CD4-positive, alpha-beta T cell (primary cell): ENCODE data around the gene ABHD17C. TPM values are rescaled to one million over a fixed set of nuclear protein-coding genes. Genes with fewer than 3 reads are reported as not detected.

ENCODE experiments used
- ATAC-seq: fragments of 200-7000 bp; cut with Tn5 transposase; one replicate; pipeline ENCODE4 v1.10.0; 2022; ENCODE audit warnings: mild to moderate bottlenecking; ENCODE audit not compliant: poor library complexity
- CTCF ChIA-PET: fragments of 350-600 bp; sonication (Branson Sonifier 250); formaldehyde crosslinking; loops from one replicate; lab custom pipeline; 2021; ENCODE audit warnings: antibody characterized with exemption, inconsistent platforms; lab: Charles Lee
- POLR2A ChIA-PET: fragments of 350-600 bp; sonication (Branson Sonifier 250); formaldehyde crosslinking; loops from one replicate; lab custom pipeline; 2021; ENCODE audit warnings: antibody characterized with exemption, inconsistent platforms; lab: Charles Lee
- DNase-seq, 14 experiments: peaks; one replicate each; pipeline ENCODE4 v3.0.0-alpha.2; 2013 to 2020; ENCODE audit warnings: mixed read lengths in 2 of 14
- H3K27ac ChIP-seq, 2 donors: one replicate each; pipeline versions ENCODE4 v1.5.1 to v1.7.0; 2013; ENCODE audit warnings: low read length in 2 of 2, low read depth in 1 of 2, mild to moderate bottlenecking in 1 of 2
- H3K27me3 ChIP-seq, 2 experiments: 1 replicate in 1 of 2; 2 replicates in 1 of 2; pipeline versions ENCODE4 v1.6.1 to v1.7.0; 2013; ENCODE audit warnings: low read length in 2 of 2, control low read depth in 1 of 2, mild to moderate bottlenecking in 1 of 2, moderate library complexity in 1 of 2; ENCODE audit not compliant: insufficient read depth in 2 of 2, control insufficient read depth in 1 of 2
- H3K36me3 ChIP-seq: one replicate; pipeline ENCODE4 v1.6.1; 2013; ENCODE audit warnings: low read length, control low read depth; ENCODE audit not compliant: insufficient read depth
- H3K4me1 ChIP-seq: one replicate; pipeline ENCODE4 v1.6.1; 2013; ENCODE audit warnings: low read length, control low read depth; ENCODE audit not compliant: insufficient read depth
- H3K4me3 ChIP-seq: one replicate; pipeline ENCODE4 v1.5.1; 2013; ENCODE audit warnings: mild to moderate bottlenecking, low read length, moderate library complexity
- H3K9me3 ChIP-seq, 2 experiments: 1 replicate in 1 of 2; 2 replicates in 1 of 2; pipeline versions ENCODE4 v1.6.1 to v1.7.0; 2013; ENCODE audit warnings: low read length in 2 of 2, mild to moderate bottlenecking in 2 of 2, control low read depth in 1 of 2, moderate library complexity in 1 of 2; ENCODE audit not compliant: control insufficient read depth in 1 of 2, insufficient read depth in 1 of 2
- H3K27ac Mint-ChIP-seq: one replicate; pipeline ENCODE4 v1.8.0; 2020; ENCODE audit warnings: mixed read lengths
- H3K27me3 Mint-ChIP-seq: one replicate; pipeline ENCODE4 v1.8.0; 2021; ENCODE audit warnings: mixed read lengths
- H3K36me3 Mint-ChIP-seq: one replicate; pipeline ENCODE4 v1.8.0; 2021; ENCODE audit warnings: low read depth, mixed read lengths
- H3K4me1 Mint-ChIP-seq: one replicate; pipeline ENCODE4 v1.8.0; 2021; ENCODE audit warnings: low read depth, mixed read lengths
- H3K4me3 Mint-ChIP-seq: one replicate; pipeline ENCODE4 v1.8.0; 2020; ENCODE audit warnings: mild to moderate bottlenecking, mixed read lengths
- H3K9me3 Mint-ChIP-seq: one replicate; pipeline ENCODE4 v1.8.0; 2020; ENCODE audit warnings: mixed read lengths
- CTCF ChIP-seq: fragments of 200-600 bp; IDR thresholded peaks from one replicate; pipeline ENCODE4 v1.8.0; 2022; ENCODE audit warnings: antibody characterized with exemption, mild to moderate bottlenecking
- intact Hi-C, 2 experiments: fragments of 100-400 bp; cut with DNase I in 1 of 2; cut with micrococcal nuclease in 1 of 2; formaldehyde crosslinking; loops; one replicate each; pipeline versions ENCODE4 v1.15.1 to v1.9.0; 2023 to 2025; cut with DNase I, micrococcal nuclease
- total RNA-seq, 174 experiments: library from RNA in 2 of 174; stranded (reverse) in 2 of 174; gene quantifications; one replicate each; pipeline ENCODE4 v1.2.3 and lab custom pipeline; 2021 to 2026

Gene ABHD17C
- total RNA-seq, 2 experiments from 2014 or later: 0.33 to 0.59 TPM

GRCh38 chr15:80733460-80733859, 38.4 kb downstream of the ABHD17C start:
- peaks cover under 1% of the 10 kb centered on the region for H3K9me3 Mint-ChIP-seq
- H3K27ac Mint-ChIP-seq: no peak overlapping the region
- Histone ChIP-seq H3K27me3 (no peaks in the 10 kb centered on the region), H3K36me3 (no peaks in the 10 kb centered on the region), H3K27ac (no peak overlapping the region), H3K4me3 (no peak overlapping the region), H3K4me1 (no peaks in the 10 kb centered on the region), H3K9me3 (no peaks in the 10 kb centered on the region)
- H3K4me1 Mint-ChIP-seq: no peaks in the 10 kb centered on the region
- intact Hi-C loops: no loop called here
- CTCF ChIA-PET: no interaction called here
- H3K4me3 Mint-ChIP-seq: no peak overlapping the region
- DNase-seq (no peak), ATAC-seq (no peak)
- POLR2A ChIA-PET: no interaction called here
- H3K27me3 Mint-ChIP-seq: no peaks in the 10 kb centered on the region
- H3K36me3 Mint-ChIP-seq: no peaks in the 10 kb centered on the region
- no peak for TF ChIP-seq CTCF

- CTCF ChIA-PET: no interaction called here
Observed at GRCh38 chr15:80735344-80735743, 40.2 kb downstream of the ABHD17C start.

DNA sequence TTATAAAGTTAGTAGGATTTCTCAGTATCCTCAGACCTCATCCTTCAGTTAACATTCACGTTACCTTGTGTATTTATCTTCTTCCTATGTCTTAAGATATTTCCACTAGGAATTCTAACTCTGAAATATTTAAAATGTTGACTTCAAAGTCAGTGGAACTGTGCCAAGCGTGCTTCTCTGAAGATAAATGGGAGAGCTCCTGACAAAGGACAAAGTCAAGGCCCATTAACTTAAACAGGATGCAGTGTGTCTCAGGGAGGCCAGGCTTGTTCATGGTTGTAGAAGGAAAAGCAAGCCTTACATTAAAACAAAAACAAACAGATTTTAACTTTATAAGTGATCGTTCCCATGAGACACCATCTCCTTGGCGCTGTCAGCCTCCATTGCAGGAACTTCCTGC, 41.5 kb downstream of the ABHD17C start:
- no peak overlapping the region for H3K27ac Mint-ChIP-seq
- Histone ChIP-seq H3K36me3 (no peaks in the 10 kb centered on the region), H3K4me1 (no peaks in the 10 kb centered on the region), H3K9me3 (no peaks in the 10 kb centered on the region), H3K27me3 (no peaks in the 10 kb centered on the region), H3K4me3 (no peak overlapping the region), H3K27ac (no peak overlapping the region)
- H3K36me3 Mint-ChIP-seq: no peaks in the 10 kb centered on the region
- no peak for TF ChIP-seq CTCF
- intact Hi-C loops: no loop called here
- no peaks in the 10 kb centered on the region for H3K27me3 Mint-ChIP-seq
- no peak for ATAC-seq
- no peak overlapping the region for H3K4me3 Mint-ChIP-seq
- H3K9me3 Mint-ChIP-seq: peaks cover 2% of the 10 kb centered on the region
- no peak for DNase-seq
- no peaks in the 10 kb centered on the region for H3K4me1 Mint-ChIP-seq
- ChIA-PET CTCF (no interaction called here), POLR2A (no interaction called here)

More at GRCh38 chr15:80735344-80735743, 40.2 kb downstream of the ABHD17C start:
- H3K9me3 ChIP-seq: no peaks in the 10 kb centered on the region
- no peak for TF ChIP-seq CTCF
- intact Hi-C loops: no loop called here
- no peaks in the 10 kb centered on the region for H3K36me3 ChIP-seq
- no peak overlapping the region for H3K27ac ChIP-seq
- H3K4me1 ChIP-seq: no peaks in the 10 kb centered on the region
- Mint-ChIP-seq H3K9me3 (peaks cover 2% of the 10 kb centered on the region), H3K27me3 (no peaks in the 10 kb centered on the region), H3K27ac (no peak overlapping the region), H3K36me3 (no peaks in the 10 kb centered on the region), H3K4me3 (no peak overlapping the region), H3K4me1 (no peaks in the 10 kb centered on the region)
- no peak overlapping the region for H3K4me3 ChIP-seq
- ATAC-seq (no peak), DNase-seq (no peak)
- H3K27me3 ChIP-seq: no peaks in the 10 kb centered on the region
- POLR2A ChIA-PET: no interaction called here
